GM12891 (cell line): ENCODE measurements around the gene DNM1.

Experiments
- POLR2A ChIP-seq: IDR thresholded peaks from 2 replicates; pipeline ENCODE4 v1.6.1; 2011; ENCODE audit warnings: low read depth, low read length, control low read depth
- POLR2AphosphoS5 ChIP-seq: IDR thresholded peaks from 2 replicates; pipeline ENCODE4 v1.6.1; 2011; ENCODE audit warnings: low read depth, low read length, control low read depth
- POU2F2 ChIP-seq: IDR thresholded peaks from 2 replicates; pipeline ENCODE4 v1.6.1; 2011; ENCODE audit warnings: low read depth, mild to moderate bottlenecking, control low read depth, low read length, moderate library complexity

GRCh38 chr9:128202648-128203023 lies 543 bp upstream of the DNM1 start:
- TF ChIP-seq POLR2A (no peak), POU2F2 (no peak), POLR2AphosphoS5 (no peak)
